IMR-90 (cell line): ENCODE data around the gene CNPY1. TPM values are rescaled to one million over a fixed set of nuclear protein-coding genes. Genes with fewer than 3 reads are reported as not detected.

Experiments used
- ATAC-seq: fragments of 200-7000 bp; cut with Tn5 transposase; 2 replicates; pipeline ENCODE4 v1.9.1; 2020; ENCODE audit warnings: low read depth, mild to moderate bottlenecking, moderate library complexity
- BruUV-seq: library from RNA; stranded (reverse); fragments of 400-500 nt; replicated peaks from 2 replicates; lab custom pipeline; 2021; lab: Mats Ljungman, UMichigan
- CTCF ChIA-PET: fragments of 300-600 bp; formaldehyde crosslinking; extraction: SDS; loops from one replicate; lab custom pipeline; 2021; ENCODE audit warnings: antibody characterized with exemption; lab: Yijun Ruan, JAX
- POLR2A ChIA-PET: fragments of 300-600 bp; sonication (Branson Sonifier 250); formaldehyde crosslinking; loops from one replicate; lab custom pipeline; 2022; ENCODE audit warnings: antibody characterized with exemption; ENCODE audit not compliant: unreplicated experiment; lab: Charles Lee
- DNase-seq: peaks from one replicate; pipeline ENCODE4 v3.0.0; 2013
- H2AFZ ChIP-seq: replicated peaks from 2 replicates; pipeline ENCODE3; 2013; ENCODE audit warnings: low read length, mild to moderate bottlenecking; ENCODE audit not compliant: poor library complexity
- H2AK5ac ChIP-seq: 2 replicates; pipeline ENCODE4 v1.6.1; 2013; ENCODE audit warnings: low read depth, low read length, inconsistent platforms
- H2AK9ac ChIP-seq: replicated peaks from 2 replicates; pipeline ENCODE3; 2013; ENCODE audit warnings: mild to moderate bottlenecking, low read depth, low read length, moderate library complexity; ENCODE audit not compliant: poor library complexity
- H2BK120ac ChIP-seq: 2 replicates; pipeline ENCODE4 v1.6.1; 2013; ENCODE audit warnings: low read depth, low read length, inconsistent platforms
- H2BK15ac ChIP-seq: 3 replicates; pipeline ENCODE4 v1.6.1; 2013; ENCODE audit warnings: low read depth, low read length, inconsistent platforms
- H2BK20ac ChIP-seq: 2 replicates; pipeline ENCODE4 v1.6.1; 2013; ENCODE audit warnings: low read depth, mild to moderate bottlenecking, inconsistent platforms, low read length, moderate library complexity
- H2BK5ac ChIP-seq: 2 replicates; pipeline ENCODE4 v1.6.1; 2013; ENCODE audit warnings: mild to moderate bottlenecking, low read depth, low read length, inconsistent platforms; ENCODE audit not compliant: poor library complexity, severe bottlenecking
- H3K14ac ChIP-seq: replicated peaks from 2 replicates; pipeline ENCODE4 v1.6.1; 2013; ENCODE audit warnings: low read depth, low read length, inconsistent platforms
- H3K18ac ChIP-seq: 2 replicates; pipeline ENCODE4 v1.6.1; 2013; ENCODE audit warnings: low read depth, low read length, control low read depth
- H3K23ac ChIP-seq: 2 replicates; pipeline ENCODE4 v1.6.1; 2013; ENCODE audit warnings: low read depth, low read length, inconsistent platforms
- H3K27ac ChIP-seq: 2 replicates; pipeline ENCODE4 v1.5.1; 2013; ENCODE audit warnings: mild to moderate bottlenecking, control low read depth, low read length; ENCODE audit not compliant: insufficient read depth
- H3K27me3 ChIP-seq: 2 replicates; pipeline ENCODE4 v1.6.1; 2013; ENCODE audit warnings: low read length; ENCODE audit not compliant: control insufficient read depth, insufficient read depth
- H3K36me3 ChIP-seq: 2 replicates; pipeline ENCODE4 v1.6.1; 2013; ENCODE audit warnings: low read length, mixed read lengths; ENCODE audit not compliant: control insufficient read depth, insufficient read depth
- H3K4ac ChIP-seq: 2 replicates; pipeline ENCODE4 v1.6.1; 2013; ENCODE audit warnings: low read depth, low read length, inconsistent platforms
- H3K4me1 ChIP-seq: 2 replicates; pipeline ENCODE4 v1.6.1; 2013; ENCODE audit warnings: low read length, mixed read lengths; ENCODE audit not compliant: control insufficient read depth, insufficient read depth
- H3K4me2 ChIP-seq: 2 replicates; pipeline ENCODE4 v1.6.1; 2013; ENCODE audit warnings: low read depth, mild to moderate bottlenecking, control low read depth, low read length, moderate library complexity
- H3K4me3 ChIP-seq: 2 replicates; pipeline ENCODE4 v1.5.1; 2013; ENCODE audit warnings: low read depth, mild to moderate bottlenecking, control low read depth, low read length, moderate library complexity; ENCODE audit not compliant: insufficient read depth
- H3K56ac ChIP-seq: 2 replicates; pipeline ENCODE4 v1.6.1; 2013; ENCODE audit warnings: low read length, inconsistent platforms; ENCODE audit not compliant: insufficient read depth; ENCODE audit errors: extremely low read depth
- H3K79me1 ChIP-seq, 2 experiments: 2 replicates each; pipeline ENCODE4 v1.6.1; 2013; ENCODE audit warnings: low read length in 2 of 2, inconsistent platforms in 1 of 2, low read depth in 1 of 2
- H3K9ac ChIP-seq: 2 replicates; pipeline ENCODE4 v1.6.1; 2013; ENCODE audit warnings: low read depth, low read length, control low read depth
- H3K9me1 ChIP-seq: 2 replicates; pipeline ENCODE4 v1.6.1; 2013; ENCODE audit warnings: low read length, inconsistent platforms; ENCODE audit not compliant: insufficient read depth
- H3K9me3 ChIP-seq: 2 replicates; pipeline ENCODE4 v1.6.1; 2013; ENCODE audit warnings: low read length; ENCODE audit not compliant: control insufficient read depth, insufficient read depth
- H4K20me1 ChIP-seq: 2 replicates; pipeline ENCODE4 v1.6.1; 2013; ENCODE audit warnings: low read length, inconsistent platforms; ENCODE audit not compliant: insufficient read depth
- H4K5ac ChIP-seq: 2 replicates; pipeline ENCODE4 v1.6.1; 2013; ENCODE audit warnings: mild to moderate bottlenecking, low read depth, low read length, control low read depth
- H4K8ac ChIP-seq, 2 experiments: 2 replicates each; pipeline ENCODE4 v1.6.1; 2013; ENCODE audit warnings: low read depth in 2 of 2, low read length in 2 of 2, control low read depth in 1 of 2, inconsistent platforms in 1 of 2
- H4K91ac ChIP-seq: 2 replicates; pipeline ENCODE4 v1.6.1; 2013; ENCODE audit warnings: low read depth, low read length, inconsistent platforms; ENCODE audit not compliant: insufficient read depth
- BHLHE40 ChIP-seq: fragments of 150-350 bp; IDR thresholded peaks from 2 replicates; pipeline ENCODE4 v1.6.1; 2016; ENCODE audit warnings: mild to moderate bottlenecking, low read depth, low read length
- CEBPB ChIP-seq: IDR thresholded peaks from 2 replicates; pipeline ENCODE4 v1.6.1; 2012; ENCODE audit warnings: low read depth, low read length, improper control_type of control experiment
- CHD1 ChIP-seq: IDR thresholded peaks from 2 replicates; pipeline ENCODE4 v1.6.1; 2012; ENCODE audit warnings: low read depth, low read length, improper control_type of control experiment
- MAFK ChIP-seq: IDR thresholded peaks from 2 replicates; pipeline ENCODE4 v1.6.1; 2012; ENCODE audit warnings: low read depth, low read length, improper control_type of control experiment
- MAZ ChIP-seq: IDR thresholded peaks from 2 replicates; pipeline ENCODE4 v1.6.1; 2012; ENCODE audit warnings: low read depth, mild to moderate bottlenecking, low read length, improper control_type of control experiment, moderate library complexity, borderline replicate concordance
- NFE2L2 ChIP-seq: fragments of 150-350 bp; IDR thresholded peaks from 2 replicates; pipeline ENCODE4 v1.6.1; 2016; ENCODE audit warnings: low read depth, mild to moderate bottlenecking, low read length
- POLR2A ChIP-seq: IDR thresholded peaks from 2 replicates; pipeline ENCODE4 v1.6.1; 2012; ENCODE audit warnings: mild to moderate bottlenecking, low read depth, low read length
- RAD21 ChIP-seq: IDR thresholded peaks from 2 replicates; pipeline ENCODE4 v1.6.1; 2012; ENCODE audit warnings: low read length, improper control_type of control experiment
- RCOR1 ChIP-seq: IDR thresholded peaks from 2 replicates; pipeline ENCODE4 v1.6.1; 2012; ENCODE audit warnings: mild to moderate bottlenecking, low read length, improper control_type of control experiment; ENCODE audit not compliant: insufficient replicate concordance
- RFX5 ChIP-seq: IDR thresholded peaks from 2 replicates; pipeline ENCODE4 v1.8.0; 2012; ENCODE audit warnings: low read depth, mild to moderate bottlenecking, low read length, moderate library complexity
- SMC3 ChIP-seq: fragments of 150-350 bp; IDR thresholded peaks from 2 replicates; pipeline ENCODE4 v1.6.1; 2016; ENCODE audit warnings: low read depth, mild to moderate bottlenecking, antibody characterized with exemption, low read length, moderate library complexity
- WGBS, 2 experiments: methylation state at CpG; one replicate each; pipeline versions ENCODE4 v1.1.5 to v1.1.7; 2013; ENCODE audit warnings: missing lambda C conversion rate in 2 of 2; ENCODE audit not compliant: insufficient read length in 1 of 2; ENCODE audit errors: extremely low coverage in 2 of 2; 5-methylcytosine and 5-hydroxymethylcytosine counted together
- dilution Hi-C: fragments of 300-500 bp; cut with HindIII; formaldehyde crosslinking; loops from one replicate; pipeline ENCODE4 v1.14.3; 2018; ENCODE audit warnings: low sequenced_read_pairs; ENCODE audit not compliant: unreplicated experiment
- in situ Hi-C: fragments of 300-500 bp; cut with MboI; formaldehyde crosslinking; loops from 3 replicates; pipeline ENCODE4 v1.14.3; 2019; ENCODE audit warnings: low sequenced_read_pairs, inconsistent platforms, mixed read lengths
- intact Hi-C: fragments of 100-400 bp; cut with micrococcal nuclease; formaldehyde crosslinking; loops from 2 replicates; pipeline ENCODE4 v1.10.0; 2022
- polyA plus RNA-seq, 3 experiments: library from polyadenylated mRNA; depleted of rRNA; stranded (reverse); fragments of >200 nt; gene quantifications; 2 replicates each; pipeline ENCODE4 v1.2.3, GENCODE V29; 2012; ENCODE audit warnings: low replicate concordance in 1 of 3
- total RNA-seq: library from RNA; depleted of rRNA; stranded (reverse); fragments of >200 nt; gene quantifications from 2 replicates; pipeline ENCODE4 v1.2.3, GENCODE V29; 2012
- TF ChIP-seq, protein P1 (sequence below): fragments of 150-350 bp; IDR thresholded peaks from 2 replicates; pipeline ENCODE4 v1.6.1; 2017; ENCODE audit warnings: mild to moderate bottlenecking, antibody characterized with exemption, low read length, low read depth
- TF ChIP-seq, protein P2 (sequence below): conservative IDR thresholded peaks from 2 replicates; pipeline ENCODE4 v1.5.1; 2012; ENCODE audit warnings: mild to moderate bottlenecking, low read depth, low read length, improper control_type of control experiment
- TF ChIP-seq, protein P3 (sequence below): fragments of 150-350 bp; IDR thresholded peaks from 2 replicates; pipeline ENCODE4 v1.6.1; 2016; ENCODE audit warnings: low read depth, mild to moderate bottlenecking, low read length, moderate library complexity, borderline replicate concordance

CNPY1 gene
- total and polyA plus RNA-seq, 2 of the 4 experiments (the other 2 are of a cell fraction) = not detected

GRCh38 chr7:155589001-155589980 lies 42.9 kb upstream of the CNPY1 start:
- Histone ChIP-seq H4K8ac (no peak overlapping the region), H3K27me3 (peaks cover 2% of the 10 kb centered on the region; the same call in 1 of the 2 replicates), H2BK15ac (no peak overlapping the region), H3K27ac (no peak overlapping the region), H3K9ac (no peak overlapping the region), H2AK5ac (no peak overlapping the region), H3K9me1 (no peaks in the 10 kb centered on the region), H2BK5ac (no peak overlapping the region), H2AK9ac (no peak overlapping the region), H3K18ac (no peak overlapping the region), H3K36me3 (no peaks in the 10 kb centered on the region), H3K4me1 (no peaks in the 10 kb centered on the region), H3K79me1 (no peaks in the 10 kb centered on the region), H3K56ac (no peak overlapping the region), H2BK20ac (no peak overlapping the region), H3K4me3 (no peak overlapping the region), H4K20me1 (no peaks in the 10 kb centered on the region), H3K14ac (no peak overlapping the region), H3K4me2 (no peak overlapping the region), H3K9me3 (no peaks in the 10 kb centered on the region), H2AFZ (no peak overlapping the region), H4K5ac (no peak overlapping the region), H3K23ac (no peak overlapping the region), H3K4ac (no peak overlapping the region), H4K91ac (no peak overlapping the region), H2BK120ac (no peak overlapping the region)
- dilution Hi-C loops = no loop called here
- DNase-seq = no peak
- ChIA-PET POLR2A (no interaction called here), CTCF (interaction anchor here (1.8 kb wide), 1 partner anchor 10 kb away, joined by 5 read pairs; no protein-coding TSS in a partner anchor)
- no TSS peak for BruUV-seq
- intact Hi-C loops = no loop called here
- in situ Hi-C loops = no loop called here
- no peak for ATAC-seq
- 78% methylated on average over 8 of the region's 29 CpGs; no CpG with 5 or more reads in 1 of the 2 experiments for WGBS, 2 experiments
- TF ChIP-seq, protein P1, sequence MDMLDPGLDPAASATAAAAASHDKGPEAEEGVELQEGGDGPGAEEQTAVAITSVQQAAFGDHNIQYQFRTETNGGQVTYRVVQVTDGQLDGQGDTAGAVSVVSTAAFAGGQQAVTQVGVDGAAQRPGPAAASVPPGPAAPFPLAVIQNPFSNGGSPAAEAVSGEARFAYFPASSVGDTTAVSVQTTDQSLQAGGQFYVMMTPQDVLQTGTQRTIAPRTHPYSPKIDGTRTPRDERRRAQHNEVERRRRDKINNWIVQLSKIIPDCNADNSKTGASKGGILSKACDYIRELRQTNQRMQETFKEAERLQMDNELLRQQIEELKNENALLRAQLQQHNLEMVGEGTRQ = no peak
- TF ChIP-seq, protein P2, sequence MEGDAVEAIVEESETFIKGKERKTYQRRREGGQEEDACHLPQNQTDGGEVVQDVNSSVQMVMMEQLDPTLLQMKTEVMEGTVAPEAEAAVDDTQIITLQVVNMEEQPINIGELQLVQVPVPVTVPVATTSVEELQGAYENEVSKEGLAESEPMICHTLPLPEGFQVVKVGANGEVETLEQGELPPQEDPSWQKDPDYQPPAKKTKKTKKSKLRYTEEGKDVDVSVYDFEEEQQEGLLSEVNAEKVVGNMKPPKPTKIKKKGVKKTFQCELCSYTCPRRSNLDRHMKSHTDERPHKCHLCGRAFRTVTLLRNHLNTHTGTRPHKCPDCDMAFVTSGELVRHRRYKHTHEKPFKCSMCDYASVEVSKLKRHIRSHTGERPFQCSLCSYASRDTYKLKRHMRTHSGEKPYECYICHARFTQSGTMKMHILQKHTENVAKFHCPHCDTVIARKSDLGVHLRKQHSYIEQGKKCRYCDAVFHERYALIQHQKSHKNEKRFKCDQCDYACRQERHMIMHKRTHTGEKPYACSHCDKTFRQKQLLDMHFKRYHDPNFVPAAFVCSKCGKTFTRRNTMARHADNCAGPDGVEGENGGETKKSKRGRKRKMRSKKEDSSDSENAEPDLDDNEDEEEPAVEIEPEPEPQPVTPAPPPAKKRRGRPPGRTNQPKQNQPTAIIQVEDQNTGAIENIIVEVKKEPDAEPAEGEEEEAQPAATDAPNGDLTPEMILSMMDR = no peak
- TF ChIP-seq NFE2L2 (no peak), RFX5 (no peak), CHD1 (no peak), CEBPB (no peak), MAZ (no peak), BHLHE40 (no peak), MAFK (no peak), RCOR1 (no peak), RAD21 (no peak), POLR2A (no peak), SMC3 (no peak)
- TF ChIP-seq, protein P3, sequence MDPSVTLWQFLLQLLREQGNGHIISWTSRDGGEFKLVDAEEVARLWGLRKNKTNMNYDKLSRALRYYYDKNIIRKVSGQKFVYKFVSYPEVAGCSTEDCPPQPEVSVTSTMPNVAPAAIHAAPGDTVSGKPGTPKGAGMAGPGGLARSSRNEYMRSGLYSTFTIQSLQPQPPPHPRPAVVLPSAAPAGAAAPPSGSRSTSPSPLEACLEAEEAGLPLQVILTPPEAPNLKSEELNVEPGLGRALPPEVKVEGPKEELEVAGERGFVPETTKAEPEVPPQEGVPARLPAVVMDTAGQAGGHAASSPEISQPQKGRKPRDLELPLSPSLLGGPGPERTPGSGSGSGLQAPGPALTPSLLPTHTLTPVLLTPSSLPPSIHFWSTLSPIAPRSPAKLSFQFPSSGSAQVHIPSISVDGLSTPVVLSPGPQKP = no peak
